ENCODE results near the gene DBH.

GRCh38 chr9:133674091-133674490 lies 37.9 kb downstream of the DBH start:
- TF ChIP-seq NR2C2 (IDR thresholded peaks at IDR 0.05; ENCODE audit: borderline replicate concordance, control insufficient read depth, insufficient read length, low read depth), result no peak
- TF ChIP-seq, protein P1, sequence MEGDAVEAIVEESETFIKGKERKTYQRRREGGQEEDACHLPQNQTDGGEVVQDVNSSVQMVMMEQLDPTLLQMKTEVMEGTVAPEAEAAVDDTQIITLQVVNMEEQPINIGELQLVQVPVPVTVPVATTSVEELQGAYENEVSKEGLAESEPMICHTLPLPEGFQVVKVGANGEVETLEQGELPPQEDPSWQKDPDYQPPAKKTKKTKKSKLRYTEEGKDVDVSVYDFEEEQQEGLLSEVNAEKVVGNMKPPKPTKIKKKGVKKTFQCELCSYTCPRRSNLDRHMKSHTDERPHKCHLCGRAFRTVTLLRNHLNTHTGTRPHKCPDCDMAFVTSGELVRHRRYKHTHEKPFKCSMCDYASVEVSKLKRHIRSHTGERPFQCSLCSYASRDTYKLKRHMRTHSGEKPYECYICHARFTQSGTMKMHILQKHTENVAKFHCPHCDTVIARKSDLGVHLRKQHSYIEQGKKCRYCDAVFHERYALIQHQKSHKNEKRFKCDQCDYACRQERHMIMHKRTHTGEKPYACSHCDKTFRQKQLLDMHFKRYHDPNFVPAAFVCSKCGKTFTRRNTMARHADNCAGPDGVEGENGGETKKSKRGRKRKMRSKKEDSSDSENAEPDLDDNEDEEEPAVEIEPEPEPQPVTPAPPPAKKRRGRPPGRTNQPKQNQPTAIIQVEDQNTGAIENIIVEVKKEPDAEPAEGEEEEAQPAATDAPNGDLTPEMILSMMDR (IDR thresholded peaks at IDR 0.05 in 2 of 3, conservative IDR thresholded peaks at IDR 0.05 in 1 of 3; ENCODE audit: control insufficient read depth in 2 of 3, extremely low read depth in 1 of 3, insufficient read depth in 1 of 3, low read depth in 3 of 3, low read length in 3 of 3), result no peak
- no peak for TF ChIP-seq HDAC2 (IDR thresholded peaks at IDR 0.05)
- no peak for TF ChIP-seq ZBTB4 (CRISPR knock-in tag; IDR thresholded peaks at IDR 0.05)
- TF ChIP-seq SIX5 (IDR thresholded peaks at IDR 0.05; ENCODE audit: low read depth, low read length, severe bottlenecking), result no peak
- no peak for TF ChIP-seq POLR2A (IDR thresholded peaks at IDR 0.05; ENCODE audit: low read depth, low read length)
- no peak for TF ChIP-seq ZNF274 (IDR thresholded peaks at IDR 0.05; ENCODE audit: insufficient read depth, insufficient read length)
- no peak for TF ChIP-seq EP300 (IDR thresholded peaks at IDR 0.05; ENCODE audit: borderline replicate concordance in 1 of 2, control insufficient read depth in 1 of 2, low read depth in 2 of 2, low read length in 2 of 2)
- no peak for TF ChIP-seq EZH2 (IDR thresholded peaks at IDR 0.05; ENCODE audit: borderline replicate concordance, control insufficient read depth, low read depth, low read length)
- TF ChIP-seq CHD2 (IDR thresholded peaks at IDR 0.05; ENCODE audit: borderline replicate concordance, low read depth, low read length), result no peak
- TF ChIP-seq, protein P2, sequence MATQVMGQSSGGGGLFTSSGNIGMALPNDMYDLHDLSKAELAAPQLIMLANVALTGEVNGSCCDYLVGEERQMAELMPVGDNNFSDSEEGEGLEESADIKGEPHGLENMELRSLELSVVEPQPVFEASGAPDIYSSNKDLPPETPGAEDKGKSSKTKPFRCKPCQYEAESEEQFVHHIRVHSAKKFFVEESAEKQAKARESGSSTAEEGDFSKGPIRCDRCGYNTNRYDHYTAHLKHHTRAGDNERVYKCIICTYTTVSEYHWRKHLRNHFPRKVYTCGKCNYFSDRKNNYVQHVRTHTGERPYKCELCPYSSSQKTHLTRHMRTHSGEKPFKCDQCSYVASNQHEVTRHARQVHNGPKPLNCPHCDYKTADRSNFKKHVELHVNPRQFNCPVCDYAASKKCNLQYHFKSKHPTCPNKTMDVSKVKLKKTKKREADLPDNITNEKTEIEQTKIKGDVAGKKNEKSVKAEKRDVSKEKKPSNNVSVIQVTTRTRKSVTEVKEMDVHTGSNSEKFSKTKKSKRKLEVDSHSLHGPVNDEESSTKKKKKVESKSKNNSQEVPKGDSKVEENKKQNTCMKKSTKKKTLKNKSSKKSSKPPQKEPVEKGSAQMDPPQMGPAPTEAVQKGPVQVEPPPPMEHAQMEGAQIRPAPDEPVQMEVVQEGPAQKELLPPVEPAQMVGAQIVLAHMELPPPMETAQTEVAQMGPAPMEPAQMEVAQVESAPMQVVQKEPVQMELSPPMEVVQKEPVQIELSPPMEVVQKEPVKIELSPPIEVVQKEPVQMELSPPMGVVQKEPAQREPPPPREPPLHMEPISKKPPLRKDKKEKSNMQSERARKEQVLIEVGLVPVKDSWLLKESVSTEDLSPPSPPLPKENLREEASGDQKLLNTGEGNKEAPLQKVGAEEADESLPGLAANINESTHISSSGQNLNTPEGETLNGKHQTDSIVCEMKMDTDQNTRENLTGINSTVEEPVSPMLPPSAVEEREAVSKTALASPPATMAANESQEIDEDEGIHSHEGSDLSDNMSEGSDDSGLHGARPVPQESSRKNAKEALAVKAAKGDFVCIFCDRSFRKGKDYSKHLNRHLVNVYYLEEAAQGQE (IDR thresholded peaks at IDR 0.05; ENCODE audit: low read depth, low read length), result no peak
- TF ChIP-seq RFX5 (IDR thresholded peaks at IDR 0.05; ENCODE audit: low read depth, low read length), result no peak
